Measurements from ENCODE around the gene SOWAHA.
A peak's percentile ranks its signal among the peaks of the same experiment; 100 is the strongest.

The SOWAHA gene

GRCh38 chr5:132812781-132813598 lies at the start of gene SOWAHA:
SOWAHA (plus strand) TSS chr5:132813302; CDS start chr5:132813622, 320 bp downstream.
- DNase-seq (ENCODE audit: low read depth, low spot score), result no peak

- no peak for DNase-seq (ENCODE audit: low read depth, low spot score)
Observed at GRCh38 chr5:132764051-132764450, 49.1 kb upstream of the SOWAHA start.

GRCh38 chr5:132764671-132765238 lies 48.3 kb upstream of the SOWAHA start:
- no peak for DNase-seq (ENCODE audit: low read depth, low spot score)

- no peak for DNase-seq (ENCODE audit: low read depth, low spot score)
Observed at GRCh38 chr5:132765311-132766019, 47.6 kb upstream of the SOWAHA start.

- DNase-seq (ENCODE audit: low read depth, low spot score), result no peak
Observed at GRCh38 chr5:132766020-132766805, 46.9 kb upstream of the SOWAHA start.

- DNase-seq (ENCODE audit: low read depth, low spot score), result no peak
Observed at GRCh38 chr5:132766806-132767055, 46.4 kb upstream of the SOWAHA start.

GRCh38 chr5:132767150-132767549 lies 46.0 kb upstream of the SOWAHA start:
- no peak for DNase-seq (ENCODE audit: low read depth, low spot score)

GRCh38 chr5:132768485-132768868 lies 44.6 kb upstream of the SOWAHA start:
- DNase-seq (ENCODE audit: low read depth, low spot score), result no peak

GRCh38 chr5:132770476-132771159 lies 42.5 kb upstream of the SOWAHA start:
- no peak for DNase-seq (ENCODE audit: low read depth, low spot score)

GRCh38 chr5:132771503-132771998 lies 41.6 kb upstream of the SOWAHA start:
- peak; percentile 60 for DNase-seq (ENCODE audit: low read depth, low spot score)

- no peak for DNase-seq (ENCODE audit: low read depth, low spot score)
Observed at GRCh38 chr5:132772291-132773070, 40.6 kb upstream of the SOWAHA start.

- no peak for DNase-seq (ENCODE audit: low read depth, low spot score)
Observed at GRCh38 chr5:132773114-132773513, 40.0 kb upstream of the SOWAHA start.

- no peak for DNase-seq (ENCODE audit: low read depth, low spot score)
Observed at GRCh38 chr5:132773601-132774355, 39.3 kb upstream of the SOWAHA start.

GRCh38 chr5:132774406-132774805 lies 38.7 kb upstream of the SOWAHA start:
- DNase-seq (ENCODE audit: low read depth, low spot score), result no peak

GRCh38 chr5:132774896-132775295 lies 38.2 kb upstream of the SOWAHA start:
- DNase-seq (ENCODE audit: low read depth, low spot score), result no peak

- DNase-seq (ENCODE audit: low read depth, low spot score), result no peak
Observed at GRCh38 chr5:132775476-132775961, 37.6 kb upstream of the SOWAHA start.

GRCh38 chr5:132776131-132776937 lies 36.8 kb upstream of the SOWAHA start:
- no peak for DNase-seq (ENCODE audit: low read depth, low spot score)

GRCh38 chr5:132776938-132777208 lies 36.2 kb upstream of the SOWAHA start:
- DNase-seq (ENCODE audit: low read depth, low spot score), result no peak

Measured in iPS DF 19.7 (cell line).